K562 (cell line): ENCODE data around the gene FEM1B. TPM values are rescaled to one million over a fixed set of nuclear protein-coding genes. Genes with fewer than 3 reads are reported as not detected.
A peak's percentile ranks its signal among the peaks of the same experiment; 100 is the strongest.

Source experiments
- CHD4 ChIP-seq: fragments of 200-600 bp; sonication (generic); IDR thresholded peaks from 3 replicates; pipeline ENCODE4 v1.6.1; 2012; ENCODE audit warnings: low read depth, mild to moderate bottlenecking, mixed read lengths, low read length, inconsistent platforms; ENCODE audit not compliant: insufficient read depth, insufficient replicate concordance, poor library complexity, severe bottlenecking
- CREB1 ChIP-seq, 2 experiments: sonication (generic) in 1 of 2; formaldehyde crosslinking in 1 of 2; IDR thresholded peaks; 2 replicates each; pipeline versions ENCODE4 v1.6.1 to v1.8.0; 2012 to 2022; ENCODE audit warnings: inconsistent platforms in 1 of 2, mild to moderate bottlenecking in 1 of 2, missing genetic modification reagents in 1 of 2, moderate library complexity in 1 of 2
- ESRRB ChIP-seq: fragments of 250-450 bp; sonication (Bioruptor Pico); IDR thresholded peaks from 2 replicates; pipeline ENCODE4 v1.5.0; 2020; ENCODE audit warnings: mild to moderate bottlenecking, moderate library complexity, borderline replicate concordance
- ILK ChIP-seq: fragments of 450-650 bp; IDR thresholded peaks from 2 replicates; pipeline ENCODE4 v1.6.1; 2016; ENCODE audit warnings: missing genetic modification characterization, low read depth, mild to moderate bottlenecking, missing compliant biosample characterization, moderate library complexity, borderline replicate concordance
- MCM7 ChIP-seq, 2 experiments: fragments of 450-650 bp; IDR thresholded peaks; 2 replicates each; pipeline ENCODE4 v1.6.1; 2016 to 2018
- MTA3 ChIP-seq: fragments of 450-650 bp; formaldehyde crosslinking; IDR thresholded peaks from 2 replicates; pipeline ENCODE4 v1.6.1; 2017; ENCODE audit warnings: mild to moderate bottlenecking, borderline replicate concordance
- POLR2AphosphoS5 ChIP-seq: IDR thresholded peaks from 2 replicates; pipeline ENCODE4 v1.6.1; 2011; ENCODE audit warnings: mild to moderate bottlenecking, low read depth, low read length, moderate library complexity; ENCODE audit not compliant: control insufficient read depth, insufficient read depth
- RBFOX2 ChIP-seq: fragments of 200-400 bp; formaldehyde crosslinking; IDR thresholded peaks from 2 replicates; pipeline ENCODE4 v1.6.1; 2017; ENCODE audit warnings: low read depth, mild to moderate bottlenecking, low read length, moderate library complexity
- SIX5 ChIP-seq, 2 experiments: IDR thresholded peaks; 2 replicates each; pipeline ENCODE4 v1.6.1; 2011; ENCODE audit warnings: low read length in 2 of 2, borderline replicate concordance in 1 of 2, low read depth in 1 of 2, mild to moderate bottlenecking in 1 of 2, moderate library complexity in 1 of 2; ENCODE audit not compliant: insufficient read depth in 1 of 2
- WHSC1 ChIP-seq: IDR thresholded peaks from one replicate; pipeline ENCODE4 v1.6.1; 2012; ENCODE audit warnings: low read length, control low read depth, inconsistent platforms
- XRCC5 ChIP-seq: fragments of 200-400 bp; formaldehyde crosslinking; IDR thresholded peaks from 2 replicates; pipeline ENCODE4 v1.6.1; 2017; ENCODE audit warnings: low read depth, mild to moderate bottlenecking, low read length
- ZBTB8A ChIP-seq: fragments of 450-650 bp; IDR thresholded peaks from 2 replicates; pipeline ENCODE4 v1.6.1; 2018; ENCODE audit warnings: mild to moderate bottlenecking, moderate library complexity; ENCODE audit not compliant: partially characterized antibody
- ZFP36 ChIP-seq: fragments of 150-350 bp; IDR thresholded peaks from 2 replicates; pipeline ENCODE4 v1.6.1; 2018; ENCODE audit warnings: low read length, low read depth; ENCODE audit not compliant: partially characterized antibody
- ZNF431 ChIP-seq: sonication (generic); formaldehyde crosslinking; IDR thresholded peaks from 2 replicates; pipeline ENCODE4 v1.8.0; 2022; ENCODE audit warnings: mild to moderate bottlenecking, missing genetic modification reagents
- ZNF561 ChIP-seq: fragments of 450-650 bp; formaldehyde crosslinking; conservative IDR thresholded peaks from 2 replicates; pipeline ENCODE4 v1.4.0; 2020; ENCODE audit warnings: mild to moderate bottlenecking, moderate library complexity
- ZNF79 ChIP-seq: fragments of 250-450 bp; sonication (Bioruptor Pico); IDR thresholded peaks from 2 replicates; pipeline ENCODE4 v1.4.0; 2020; ENCODE audit warnings: low read depth, mild to moderate bottlenecking, moderate library complexity
- polyA plus RNA-seq, 8 experiments: library from polyadenylated mRNA; depleted of rRNA in 4 of 8; stranded (reverse) in 5 of 8; unstranded in 3 of 8; fragments of >200 nt; fragmentation: Nextera tagmentation in 2 of 8; fragmentation: Illumina TruSeq in 1 of 8; extraction: Ambion mirVana in 2 of 8; extraction: Trizol in 1 of 8; gene quantifications; 2 replicates each; pipeline versions ENCODE4 v1.2.1 to v1.2.3, GENCODE V29; 2011 to 2014; ENCODE audit warnings: inconsistent platforms in 1 of 8, missing spikeins in 1 of 8
- total RNA-seq, 7 experiments: library from RNA; depleted of rRNA in 6 of 7; stranded (reverse); fragments of >200 nt in 6 of 7; fragmentation: Illumina TruSeq in 2 of 7; extraction: Trizol in 2 of 7; gene quantifications; 2 replicates each; pipeline versions ENCODE4 v1.2.1 to v1.2.3, GENCODE V29; 2011 to 2021; ENCODE audit warnings: low replicate concordance in 1 of 7
- TF ChIP-seq, protein P1 (sequence below): fragments of 450-650 bp; IDR thresholded peaks from 2 replicates; pipeline ENCODE4 v1.6.1; 2018; ENCODE audit not compliant: partially characterized antibody
- TF ChIP-seq, protein P2 (sequence below): fragments of 250-450 bp; sonication (Bioruptor Pico); IDR thresholded peaks from 2 replicates; pipeline ENCODE4 v1.8.0; 2021; ENCODE audit warnings: moderate library complexity, mild to moderate bottlenecking, inconsistent platforms
- TF ChIP-seq, protein P3 (sequence below): fragments of 450-650 bp; IDR thresholded peaks from 2 replicates; pipeline ENCODE4 v1.6.1; 2017; ENCODE audit warnings: antibody characterized with exemption
- TF ChIP-seq, protein P4 (sequence below): fragments of 250-450 bp; sonication (Bioruptor Pico); IDR thresholded peaks from 2 replicates; pipeline ENCODE4 v1.9.0; 2021; ENCODE audit warnings: mild to moderate bottlenecking

The FEM1B gene
- total and polyA plus RNA-seq, 9 of the 15 experiments (the other 6 are each of a cell fraction or from before 2014, with no cell fraction given), result 5.9 to 61.6 (median 20.1) TPM

DNA sequence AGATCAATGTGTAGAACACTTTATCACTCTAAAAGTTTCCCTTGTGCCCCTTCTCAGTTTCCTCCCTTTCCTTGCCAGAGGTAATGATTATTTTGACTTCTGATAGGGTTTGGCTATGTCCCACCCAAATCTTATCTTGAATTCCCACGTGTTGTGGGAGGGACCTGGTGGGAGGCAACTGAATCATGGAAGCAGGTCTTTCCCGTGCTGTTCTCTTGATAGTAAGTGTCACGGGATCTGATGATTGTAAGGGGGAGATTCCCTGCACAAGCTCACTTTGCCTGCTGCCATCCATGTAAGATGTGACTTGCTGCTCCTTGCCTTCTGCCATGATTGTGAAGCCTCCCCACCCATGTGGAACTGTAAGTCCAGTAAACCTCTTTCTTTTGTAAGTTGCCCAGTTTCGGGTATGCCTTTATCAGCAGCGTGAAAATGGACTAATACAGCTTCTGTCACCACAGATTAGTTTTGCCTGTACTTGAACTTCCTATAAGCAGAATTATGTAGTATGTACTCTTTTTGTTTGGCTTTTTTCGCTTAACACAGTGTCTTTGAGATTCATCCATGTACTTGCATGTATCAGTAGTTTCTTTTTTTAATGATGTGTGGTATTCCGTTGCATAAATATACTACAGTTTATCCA is 7.2 kb downstream of the FEM1B start (continued):
- TF ChIP-seq, protein P1, sequence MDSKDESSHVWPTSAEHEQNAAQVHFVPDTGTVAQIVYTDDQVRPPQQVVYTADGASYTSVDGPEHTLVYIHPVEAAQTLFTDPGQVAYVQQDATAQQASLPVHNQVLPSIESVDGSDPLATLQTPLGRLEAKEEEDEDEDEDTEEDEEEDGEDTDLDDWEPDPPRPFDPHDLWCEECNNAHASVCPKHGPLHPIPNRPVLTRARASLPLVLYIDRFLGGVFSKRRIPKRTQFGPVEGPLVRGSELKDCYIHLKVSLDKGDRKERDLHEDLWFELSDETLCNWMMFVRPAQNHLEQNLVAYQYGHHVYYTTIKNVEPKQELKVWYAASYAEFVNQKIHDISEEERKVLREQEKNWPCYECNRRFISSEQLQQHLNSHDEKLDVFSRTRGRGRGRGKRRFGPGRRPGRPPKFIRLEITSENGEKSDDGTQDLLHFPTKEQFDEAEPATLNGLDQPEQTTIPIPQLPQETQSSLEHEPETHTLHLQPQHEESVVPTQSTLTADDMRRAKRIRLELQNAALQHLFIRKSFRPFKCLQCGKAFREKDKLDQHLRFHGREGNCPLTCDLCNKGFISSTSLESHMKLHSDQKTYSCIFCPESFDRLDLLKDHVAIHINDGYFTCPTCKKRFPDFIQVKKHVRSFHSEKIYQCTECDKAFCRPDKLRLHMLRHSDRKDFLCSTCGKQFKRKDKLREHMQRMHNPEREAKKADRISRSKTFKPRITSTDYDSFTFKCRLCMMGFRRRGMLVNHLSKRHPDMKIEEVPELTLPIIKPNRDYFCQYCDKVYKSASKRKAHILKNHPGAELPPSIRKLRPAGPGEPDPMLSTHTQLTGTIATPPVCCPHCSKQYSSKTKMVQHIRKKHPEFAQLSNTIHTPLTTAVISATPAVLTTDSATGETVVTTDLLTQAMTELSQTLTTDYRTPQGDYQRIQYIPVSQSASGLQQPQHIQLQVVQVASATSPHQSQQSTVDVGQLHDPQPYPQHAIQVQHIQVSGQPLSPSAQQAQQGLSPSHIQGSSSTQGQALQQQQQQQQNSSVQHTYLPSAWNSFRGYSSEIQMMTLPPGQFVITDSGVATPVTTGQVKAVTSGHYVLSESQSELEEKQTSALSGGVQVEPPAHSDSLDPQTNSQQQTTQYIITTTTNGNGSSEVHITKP, result no peak
- no peak for TF ChIP-seq SIX5 (IDR thresholded peaks at IDR 0.05; ENCODE audit: borderline replicate concordance in 1 of 2, insufficient read depth in 1 of 2, low read depth in 1 of 2, low read length in 2 of 2)
- no peak for TF ChIP-seq ILK (tag)
- TF ChIP-seq, protein P2, sequence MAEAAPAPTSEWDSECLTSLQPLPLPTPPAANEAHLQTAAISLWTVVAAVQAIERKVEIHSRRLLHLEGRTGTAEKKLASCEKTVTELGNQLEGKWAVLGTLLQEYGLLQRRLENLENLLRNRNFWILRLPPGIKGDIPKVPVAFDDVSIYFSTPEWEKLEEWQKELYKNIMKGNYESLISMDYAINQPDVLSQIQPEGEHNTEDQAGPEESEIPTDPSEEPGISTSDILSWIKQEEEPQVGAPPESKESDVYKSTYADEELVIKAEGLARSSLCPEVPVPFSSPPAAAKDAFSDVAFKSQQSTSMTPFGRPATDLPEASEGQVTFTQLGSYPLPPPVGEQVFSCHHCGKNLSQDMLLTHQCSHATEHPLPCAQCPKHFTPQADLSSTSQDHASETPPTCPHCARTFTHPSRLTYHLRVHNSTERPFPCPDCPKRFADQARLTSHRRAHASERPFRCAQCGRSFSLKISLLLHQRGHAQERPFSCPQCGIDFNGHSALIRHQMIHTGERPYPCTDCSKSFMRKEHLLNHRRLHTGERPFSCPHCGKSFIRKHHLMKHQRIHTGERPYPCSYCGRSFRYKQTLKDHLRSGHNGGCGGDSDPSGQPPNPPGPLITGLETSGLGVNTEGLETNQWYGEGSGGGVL (CRISPR knock-in tag), result no peak
- TF ChIP-seq POLR2AphosphoS5, result 0 out of 2 replicates have a peak, but pooled peaks have one; percentile 28
- TF ChIP-seq MCM7 (IDR thresholded peaks at IDR 0.05), result no peak
- TF ChIP-seq MTA3, result no peak
- no peak for TF ChIP-seq WHSC1
- no peak for TF ChIP-seq ZNF561 (CRISPR knock-in tag)
- TF ChIP-seq RBFOX2, result no peak
- no peak for TF ChIP-seq ZBTB8A
- no peak for TF ChIP-seq XRCC5
- no peak for TF ChIP-seq ESRRB (CRISPR knock-in tag)
- TF ChIP-seq CHD4, result no peak
- TF ChIP-seq, protein P3, sequence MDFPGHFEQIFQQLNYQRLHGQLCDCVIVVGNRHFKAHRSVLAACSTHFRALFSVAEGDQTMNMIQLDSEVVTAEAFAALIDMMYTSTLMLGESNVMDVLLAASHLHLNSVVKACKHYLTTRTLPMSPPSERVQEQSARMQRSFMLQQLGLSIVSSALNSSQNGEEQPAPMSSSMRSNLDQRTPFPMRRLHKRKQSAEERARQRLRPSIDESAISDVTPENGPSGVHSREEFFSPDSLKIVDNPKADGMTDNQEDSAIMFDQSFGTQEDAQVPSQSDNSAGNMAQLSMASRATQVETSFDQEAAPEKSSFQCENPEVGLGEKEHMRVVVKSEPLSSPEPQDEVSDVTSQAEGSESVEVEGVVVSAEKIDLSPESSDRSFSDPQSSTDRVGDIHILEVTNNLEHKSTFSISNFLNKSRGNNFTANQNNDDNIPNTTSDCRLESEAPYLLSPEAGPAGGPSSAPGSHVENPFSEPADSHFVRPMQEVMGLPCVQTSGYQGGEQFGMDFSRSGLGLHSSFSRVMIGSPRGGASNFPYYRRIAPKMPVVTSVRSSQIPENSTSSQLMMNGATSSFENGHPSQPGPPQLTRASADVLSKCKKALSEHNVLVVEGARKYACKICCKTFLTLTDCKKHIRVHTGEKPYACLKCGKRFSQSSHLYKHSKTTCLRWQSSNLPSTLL, result no peak
- TF ChIP-seq CREB1 (IDR thresholded peaks at IDR 0.05), result no peak
- no peak for TF ChIP-seq CREB1 (CRISPR knock-in tag; IDR thresholded peaks at IDR 0.05)
- peak; percentile 100 for TF ChIP-seq ZNF431 (CRISPR knock-in tag)
- TF ChIP-seq ZNF79 (CRISPR knock-in tag), result no peak
- TF ChIP-seq, protein P4, sequence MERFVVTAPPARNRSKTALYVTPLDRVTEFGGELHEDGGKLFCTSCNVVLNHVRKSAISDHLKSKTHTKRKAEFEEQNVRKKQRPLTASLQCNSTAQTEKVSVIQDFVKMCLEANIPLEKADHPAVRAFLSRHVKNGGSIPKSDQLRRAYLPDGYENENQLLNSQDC, result no peak
- TF ChIP-seq ZFP36, result peak; percentile 65
